Fibroblast of lung (primary cell): ENCODE data around the gene RPA3. TPM values are rescaled to one million over a fixed set of nuclear protein-coding genes. Genes with fewer than 3 reads are reported as not detected.

Experiments used
- DNase-seq, 2 donors: peaks; one replicate each; pipeline versions ENCODE4 v3.0.0 to v3.0.0-alpha.2; 2010; ENCODE audit warnings: low read depth in 2 of 2
- H2AFZ ChIP-seq: 2 replicates; pipeline ENCODE4 v1.5.1; 2012; ENCODE audit warnings: low read length, control low read depth, inconsistent platforms
- H3K27ac ChIP-seq: 2 replicates; pipeline ENCODE4 v1.5.1; 2011; ENCODE audit warnings: low read length, control low read depth; ENCODE audit not compliant: insufficient read depth
- H3K27me3 ChIP-seq: 2 replicates; pipeline ENCODE4 v1.5.1; 2011; ENCODE audit warnings: mild to moderate bottlenecking, low read length; ENCODE audit not compliant: control insufficient read depth, insufficient read depth
- H3K36me3 ChIP-seq: 2 replicates; pipeline ENCODE4 v1.5.1; 2011; ENCODE audit warnings: low read length; ENCODE audit not compliant: control insufficient read depth, insufficient read depth
- H3K4me1 ChIP-seq: 2 replicates; pipeline ENCODE4 v1.5.1; 2011; ENCODE audit warnings: low read length; ENCODE audit not compliant: control insufficient read depth, insufficient read depth; ENCODE audit errors: extremely low read depth
- H3K4me2 ChIP-seq: 2 replicates; pipeline ENCODE4 v1.5.1; 2011; ENCODE audit warnings: low read length, control low read depth; ENCODE audit not compliant: insufficient read depth; ENCODE audit errors: extremely low read depth
- H3K4me3 ChIP-seq, 4 experiments: fragments of 200-600 bp in 1 of 4; sonication (generic) in 1 of 4; replicated peaks in 1 of 4; 2 replicates each; pipeline ENCODE4 v1.5.1; 2011 to 2016; ENCODE audit warnings: low read length in 4 of 4, low read depth in 3 of 4, mild to moderate bottlenecking in 3 of 4, control low read depth in 2 of 4, inconsistent platforms in 1 of 4, mixed read lengths in 1 of 4; ENCODE audit not compliant: insufficient read depth in 1 of 4; ENCODE audit errors: control extremely low read depth in 1 of 4
- H3K79me2 ChIP-seq: 2 replicates; pipeline ENCODE4 v1.5.1; 2012; ENCODE audit warnings: mild to moderate bottlenecking, low read length, inconsistent platforms; ENCODE audit not compliant: control insufficient read depth, insufficient read depth
- H3K9ac ChIP-seq: 2 replicates; pipeline ENCODE4 v1.5.1; 2011; ENCODE audit warnings: mild to moderate bottlenecking, low read length, control low read depth; ENCODE audit not compliant: insufficient read depth
- H3K9me3 ChIP-seq: 2 replicates; pipeline ENCODE4 v1.5.1; 2012; ENCODE audit warnings: low read depth, low read length; ENCODE audit not compliant: control insufficient read depth, insufficient read depth
- H4K20me1 ChIP-seq: 2 replicates; pipeline ENCODE4 v1.5.1; 2011; ENCODE audit warnings: low read length; ENCODE audit not compliant: control insufficient read depth, insufficient read depth; ENCODE audit errors: extremely low read depth
- EZH2 ChIP-seq: IDR thresholded peaks from 2 replicates; pipeline ENCODE4 v1.5.1; 2012; ENCODE audit warnings: low read length, control low read depth, mild to moderate bottlenecking; ENCODE audit errors: missing control alignments
- polyA plus RNA-seq, 2 donors: library from polyadenylated mRNA; depleted of rRNA in 1 of 2; stranded (reverse) in 1 of 2; unstranded in 1 of 2; fragments of >200 nt; gene quantifications; 2 replicates each; pipeline ENCODE4 v1.2.1, GENCODE V29; 2011 to 2012; ENCODE audit warnings: missing spikeins in 1 of 2
- total RNA-seq: library from RNA; depleted of rRNA; stranded (reverse); fragments of >200 nt; gene quantifications from 2 replicates; pipeline ENCODE4 v1.2.1, GENCODE V29; 2014
- TF ChIP-seq, protein P1 (sequence below), 2 donors: IDR thresholded peaks in 1 of 2; conservative IDR thresholded peaks in 1 of 2; 1 replicate in 1 of 2; 2 replicates in 1 of 2; pipeline ENCODE4 v1.5.1; 2011 to 2012; ENCODE audit warnings: low read length in 2 of 2, control low read depth in 1 of 2, inconsistent platforms in 1 of 2, low read depth in 1 of 2, mild to moderate bottlenecking in 1 of 2

RPA3 gene
- total and polyA plus RNA-seq, 2 donors (not counting 1 experiment from before 2014, with no cell fraction given) = 19.0 to 23.9 TPM

DNA sequence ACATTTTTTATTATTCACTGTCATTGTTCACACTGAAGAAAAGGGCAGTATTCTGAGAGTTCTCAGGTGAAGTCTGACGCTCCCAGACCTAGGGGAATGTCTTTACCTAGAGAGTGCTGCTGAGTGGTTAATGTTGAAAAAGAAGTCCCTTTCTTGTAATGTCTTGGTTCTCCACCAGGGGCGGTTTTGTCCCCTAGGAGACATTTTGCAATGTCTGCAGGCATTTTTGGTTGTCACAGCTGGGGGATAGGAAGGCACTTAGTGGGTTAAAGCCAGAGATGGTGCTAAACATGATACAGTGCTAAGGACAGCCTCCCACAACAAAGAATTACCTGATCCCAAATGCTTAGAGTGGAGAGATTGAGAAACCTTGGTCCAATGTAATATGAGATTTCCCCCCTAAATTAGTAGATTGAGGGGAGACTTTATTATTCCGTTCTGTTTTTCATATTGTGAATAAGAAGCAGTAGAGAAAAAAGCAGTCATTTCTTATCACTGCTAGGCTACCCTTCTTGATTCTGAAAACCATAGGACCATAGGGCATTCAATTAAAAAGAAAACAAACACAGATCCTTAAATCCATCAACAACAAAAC lies 64.7 kb downstream of the RPA3 start:
- peak in 1 of 2 donors; percentile 10 for DNase-seq
- Histone ChIP-seq H4K20me1 (no peaks in the 10 kb centered on the region), H3K27ac (no peak overlapping the region), H3K4me1 (no peaks in the 10 kb centered on the region), H3K79me2 (no peaks in the 10 kb centered on the region), H3K9ac (no peak overlapping the region), H3K4me3 (no peak overlapping the region), H3K9me3 (no peaks in the 10 kb centered on the region), H3K27me3 (no peaks in the 10 kb centered on the region), H3K36me3 (no peaks in the 10 kb centered on the region), H2AFZ (no peak overlapping the region), H3K4me2 (no peak overlapping the region)
- TF ChIP-seq, protein P1, sequence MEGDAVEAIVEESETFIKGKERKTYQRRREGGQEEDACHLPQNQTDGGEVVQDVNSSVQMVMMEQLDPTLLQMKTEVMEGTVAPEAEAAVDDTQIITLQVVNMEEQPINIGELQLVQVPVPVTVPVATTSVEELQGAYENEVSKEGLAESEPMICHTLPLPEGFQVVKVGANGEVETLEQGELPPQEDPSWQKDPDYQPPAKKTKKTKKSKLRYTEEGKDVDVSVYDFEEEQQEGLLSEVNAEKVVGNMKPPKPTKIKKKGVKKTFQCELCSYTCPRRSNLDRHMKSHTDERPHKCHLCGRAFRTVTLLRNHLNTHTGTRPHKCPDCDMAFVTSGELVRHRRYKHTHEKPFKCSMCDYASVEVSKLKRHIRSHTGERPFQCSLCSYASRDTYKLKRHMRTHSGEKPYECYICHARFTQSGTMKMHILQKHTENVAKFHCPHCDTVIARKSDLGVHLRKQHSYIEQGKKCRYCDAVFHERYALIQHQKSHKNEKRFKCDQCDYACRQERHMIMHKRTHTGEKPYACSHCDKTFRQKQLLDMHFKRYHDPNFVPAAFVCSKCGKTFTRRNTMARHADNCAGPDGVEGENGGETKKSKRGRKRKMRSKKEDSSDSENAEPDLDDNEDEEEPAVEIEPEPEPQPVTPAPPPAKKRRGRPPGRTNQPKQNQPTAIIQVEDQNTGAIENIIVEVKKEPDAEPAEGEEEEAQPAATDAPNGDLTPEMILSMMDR (conservative IDR thresholded peaks at IDR 0.05 in 1 of 2, IDR thresholded peaks at IDR 0.05 in 1 of 2; ENCODE audit: low read depth in 1 of 2, low read length in 2 of 2) = peak; percentile 36 to 59
- TF ChIP-seq EZH2 = no peak

DNA sequence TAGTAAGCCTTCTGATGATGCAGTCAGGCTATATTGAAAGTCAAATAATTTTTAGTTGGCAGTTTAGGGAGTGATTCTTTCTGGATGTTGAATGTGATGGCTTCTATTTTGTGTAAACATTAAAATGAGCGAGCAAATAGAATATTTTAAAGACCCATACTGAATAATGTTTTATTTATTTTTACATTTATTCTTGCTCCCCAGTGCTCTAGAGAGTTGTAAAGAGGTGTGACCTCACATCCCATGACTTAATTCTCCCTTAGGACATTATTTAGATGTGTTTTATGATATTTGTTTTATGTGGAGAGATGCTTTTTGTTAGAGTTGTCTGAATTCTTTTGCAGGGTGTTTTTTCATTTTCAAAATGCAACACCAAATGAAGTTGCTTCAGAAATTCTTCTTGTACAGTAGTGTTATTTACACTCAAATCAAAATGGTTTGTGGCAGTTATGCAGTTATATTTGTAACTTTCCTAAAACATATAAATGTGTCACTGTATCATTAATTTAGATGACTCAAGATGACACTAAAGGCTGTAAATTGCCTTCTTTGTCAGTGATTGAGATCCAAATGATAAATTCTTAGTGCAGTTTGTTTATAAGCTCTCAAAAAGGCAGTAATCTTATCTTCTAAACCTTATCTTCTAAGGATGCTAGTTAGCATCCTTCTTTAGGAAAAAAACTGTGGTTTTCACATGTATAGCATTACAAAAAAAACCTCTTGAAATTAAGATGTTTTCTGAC lies 65.4 kb downstream of the RPA3 start:
- no peak overlapping the region for H3K9ac ChIP-seq
- no peak for DNase-seq
- H3K4me2 ChIP-seq = no peak overlapping the region
- H3K36me3 ChIP-seq = no peaks in the 10 kb centered on the region
- H4K20me1 ChIP-seq = no peaks in the 10 kb centered on the region
- H2AFZ ChIP-seq = no peak overlapping the region
- no peaks in the 10 kb centered on the region for H3K4me1 ChIP-seq
- H3K9me3 ChIP-seq = no peaks in the 10 kb centered on the region
- TF ChIP-seq, protein P1 (conservative IDR thresholded peaks at IDR 0.05 in 1 of 2, IDR thresholded peaks at IDR 0.05 in 1 of 2; ENCODE audit: low read depth in 1 of 2, low read length in 2 of 2) = no peak
- no peak for TF ChIP-seq EZH2
- H3K27ac ChIP-seq = no peak overlapping the region
- H3K27me3 ChIP-seq = no peaks in the 10 kb centered on the region
- H3K79me2 ChIP-seq = no peaks in the 10 kb centered on the region
- H3K4me3 ChIP-seq = no peak overlapping the region

DNA sequence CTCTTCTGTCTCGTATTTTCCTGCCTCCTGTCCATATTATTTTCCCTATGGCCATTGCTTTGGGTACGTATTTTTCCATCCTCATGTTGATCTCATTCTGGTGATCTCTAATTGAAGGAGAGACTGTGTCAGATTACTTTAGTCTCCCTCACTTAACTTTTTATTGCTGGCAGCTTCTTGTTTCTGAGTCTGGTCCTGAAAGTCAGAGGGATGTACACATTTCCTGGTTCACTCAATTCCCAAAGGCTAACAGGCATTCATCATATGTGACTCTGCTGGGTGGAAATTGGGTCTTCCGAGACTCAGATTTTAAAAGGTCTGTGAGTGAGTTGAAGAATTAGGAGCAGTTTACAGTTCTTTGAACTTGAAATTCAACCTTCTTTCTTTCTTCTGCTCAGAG lies 66.9 kb downstream of the RPA3 start:
- no peaks in the 10 kb centered on the region for H3K27me3 ChIP-seq
- no peaks in the 10 kb centered on the region for H3K36me3 ChIP-seq
- no peak overlapping the region for H3K9ac ChIP-seq
- H3K79me2 ChIP-seq = no peaks in the 10 kb centered on the region
- H3K4me3 ChIP-seq = no peak overlapping the region
- no peaks in the 10 kb centered on the region for H3K4me1 ChIP-seq
- H4K20me1 ChIP-seq = no peaks in the 10 kb centered on the region
- no peak overlapping the region for H3K4me2 ChIP-seq
- no peak overlapping the region for H2AFZ ChIP-seq
- no peak overlapping the region for H3K27ac ChIP-seq
- DNase-seq = no peak
- H3K9me3 ChIP-seq = no peaks in the 10 kb centered on the region
- no peak for TF ChIP-seq EZH2
- TF ChIP-seq, protein P1 (conservative IDR thresholded peaks at IDR 0.05 in 1 of 2, IDR thresholded peaks at IDR 0.05 in 1 of 2; ENCODE audit: low read depth in 1 of 2, low read length in 2 of 2) = no peak
